Muscle layer of duodenum (tissue), 2 donors: ENCODE results near the gene CLIC4.

Source experiments
- H3K27ac ChIP-seq: one replicate; pipeline ENCODE4 v1.7.0; 2013; ENCODE audit warnings: mild to moderate bottlenecking, low read length
- H3K27me3 ChIP-seq: one replicate; pipeline ENCODE4 v1.7.0; 2013; ENCODE audit warnings: low read depth, mild to moderate bottlenecking, control low read depth, low read length
- H3K36me3 ChIP-seq, 2 donors: one replicate each; pipeline ENCODE4 v1.7.0; 2013; ENCODE audit warnings: low read length in 2 of 2, control low read depth in 1 of 2, mild to moderate bottlenecking in 1 of 2; ENCODE audit not compliant: insufficient read depth in 2 of 2, control insufficient read depth in 1 of 2
- H3K4me1 ChIP-seq, 2 donors: one replicate each; pipeline ENCODE4 v1.7.0; 2013; ENCODE audit warnings: low read length in 2 of 2, mild to moderate bottlenecking in 2 of 2, control low read depth in 1 of 2, moderate library complexity in 1 of 2; ENCODE audit not compliant: insufficient read depth in 2 of 2, control insufficient read depth in 1 of 2
- H3K4me3 ChIP-seq, 2 donors: one replicate each; pipeline ENCODE4 v1.7.0; 2013; ENCODE audit warnings: low read length in 2 of 2, low read depth in 1 of 2, mild to moderate bottlenecking in 1 of 2
- H3K9me3 ChIP-seq, 2 donors: one replicate each; pipeline ENCODE4 v1.7.0; 2013; ENCODE audit warnings: low read length in 2 of 2, control low read depth in 1 of 2, mild to moderate bottlenecking in 1 of 2; ENCODE audit not compliant: control insufficient read depth in 1 of 2
- donor health status: healthy.

Gene CLIC4

GRCh38 chr1:24737368-24738117 lies 7.7 kb upstream of the CLIC4 start:
- Histone ChIP-seq H3K9me3 (no peaks in the 10 kb centered on the region), H3K27me3 (no peaks in the 10 kb centered on the region), H3K27ac (no peak overlapping the region)

GRCh38 chr1:24739241-24739640 lies 6.0 kb upstream of the CLIC4 start:
- Histone ChIP-seq H3K27ac (no peak overlapping the region), H3K4me3 (no peak overlapping the region), H3K9me3 (no peaks in the 10 kb centered on the region), H3K27me3 (no peaks in the 10 kb centered on the region), H3K4me1 (peaks cover 6 to 27% of the 10 kb centered on the region in 2 donors), H3K36me3 (no peaks in the 10 kb centered on the region)

More at GRCh38 chr1:24737368-24738117, 7.7 kb upstream of the CLIC4 start:
- Histone ChIP-seq H3K4me1 (peaks cover 6 to 15% of the 10 kb centered on the region in 2 donors), H3K36me3 (no peaks in the 10 kb centered on the region), H3K4me3 (no peak overlapping the region)

- no peak overlapping the region for H3K4me3 ChIP-seq
- no peak overlapping the region for H3K27ac ChIP-seq
- H3K27me3 ChIP-seq = no peaks in the 10 kb centered on the region
- no peaks in the 10 kb centered on the region for H3K36me3 ChIP-seq
- H3K9me3 ChIP-seq = no peaks in the 10 kb centered on the region
- peaks cover 0 to 13% of the 10 kb centered on the region in 2 donors for H3K4me1 ChIP-seq
Measured at GRCh38 chr1:24742090-24742938, 2.9 kb upstream of the CLIC4 start.

GRCh38 chr1:24743404-24744211 lies 1.6 kb upstream of the CLIC4 start:
- no peaks in the 10 kb centered on the region for H3K27me3 ChIP-seq
- H3K4me3 ChIP-seq = peak overlapping the region; percentile 3 to 43
- peak overlapping the region; percentile 84 for H3K27ac ChIP-seq
- H3K9me3 ChIP-seq = no peaks in the 10 kb centered on the region
- no peaks in the 10 kb centered on the region for H3K36me3 ChIP-seq
- H3K4me1 ChIP-seq = peaks cover 0 to 23% of the 10 kb centered on the region in 2 donors

- H3K36me3 ChIP-seq = no peaks in the 10 kb centered on the region
- no peaks in the 10 kb centered on the region for H3K27me3 ChIP-seq
- H3K27ac ChIP-seq = peak overlapping the region; percentile 94
- H3K4me1 ChIP-seq = peaks cover 0 to 36% of the 10 kb centered on the region in 2 donors
- H3K9me3 ChIP-seq = no peaks in the 10 kb centered on the region
- H3K4me3 ChIP-seq = peak overlapping the region; percentile 72 to 89
Measured at GRCh38 chr1:24745711-24746413, 615 bp downstream of the CLIC4 start.

GRCh38 chr1:24748191-24749121 lies 3.2 kb downstream of the CLIC4 start:
- no peak overlapping the region for H3K27ac ChIP-seq
- peak overlapping the region; percentile 72 to 89 for H3K4me3 ChIP-seq
- H3K27me3 ChIP-seq = no peaks in the 10 kb centered on the region
- no peaks in the 10 kb centered on the region for H3K9me3 ChIP-seq
- H3K36me3 ChIP-seq = no peaks in the 10 kb centered on the region
- H3K4me1 ChIP-seq = peaks cover 0 to 45% of the 10 kb centered on the region in 2 donors

- Histone ChIP-seq H3K4me3 (peak overlapping the region; percentile 26 to 72), H3K27ac (peak overlapping the region; percentile 43), H3K27me3 (no peaks in the 10 kb centered on the region), H3K36me3 (no peaks in the 10 kb centered on the region), H3K4me1 (peaks cover 0 to 44% of the 10 kb centered on the region in 2 donors), H3K9me3 (no peaks in the 10 kb centered on the region)
Measured at GRCh38 chr1:24749252-24749651, 4.0 kb downstream of the CLIC4 start.

- Histone ChIP-seq H3K27ac (no peak overlapping the region), H3K4me1 (peaks cover 0 to 46% of the 10 kb centered on the region in 2 donors), H3K36me3 (no peaks in the 10 kb centered on the region), H3K27me3 (no peaks in the 10 kb centered on the region), H3K9me3 (no peaks in the 10 kb centered on the region), H3K4me3 (no peak overlapping the region)
Measured at GRCh38 chr1:24749886-24750285, 4.6 kb downstream of the CLIC4 start.

GRCh38 chr1:24751833-24752232 lies 6.6 kb downstream of the CLIC4 start:
- Histone ChIP-seq H3K9me3 (no peaks in the 10 kb centered on the region), H3K36me3 (no peaks in the 10 kb centered on the region), H3K27me3 (no peaks in the 10 kb centered on the region), H3K4me3 (peak overlapping the region in 1 of 2 donors; percentile 24), H3K4me1 (peaks cover 0 to 46% of the 10 kb centered on the region in 2 donors), H3K27ac (peak overlapping the region; percentile 24)

GRCh38 chr1:24752305-24752704 lies 7.1 kb downstream of the CLIC4 start:
- peak overlapping the region in 1 of 2 donors; percentile 24 for H3K4me3 ChIP-seq
- H3K9me3 ChIP-seq = no peaks in the 10 kb centered on the region
- H3K27ac ChIP-seq = peak overlapping the region; percentile 24
- peaks cover 0 to 46% of the 10 kb centered on the region in 2 donors for H3K4me1 ChIP-seq
- no peaks in the 10 kb centered on the region for H3K27me3 ChIP-seq
- no peaks in the 10 kb centered on the region for H3K36me3 ChIP-seq
